Inferior parietal cortex (tissue), 1 donor: ENCODE data around the gene IFIT3.

Experiments used
- DNase-seq: peaks from one replicate; pipeline ENCODE4 v3.0.0-alpha.2; 2016; ENCODE audit errors: extremely low spot score

IFIT3 gene

DNA sequence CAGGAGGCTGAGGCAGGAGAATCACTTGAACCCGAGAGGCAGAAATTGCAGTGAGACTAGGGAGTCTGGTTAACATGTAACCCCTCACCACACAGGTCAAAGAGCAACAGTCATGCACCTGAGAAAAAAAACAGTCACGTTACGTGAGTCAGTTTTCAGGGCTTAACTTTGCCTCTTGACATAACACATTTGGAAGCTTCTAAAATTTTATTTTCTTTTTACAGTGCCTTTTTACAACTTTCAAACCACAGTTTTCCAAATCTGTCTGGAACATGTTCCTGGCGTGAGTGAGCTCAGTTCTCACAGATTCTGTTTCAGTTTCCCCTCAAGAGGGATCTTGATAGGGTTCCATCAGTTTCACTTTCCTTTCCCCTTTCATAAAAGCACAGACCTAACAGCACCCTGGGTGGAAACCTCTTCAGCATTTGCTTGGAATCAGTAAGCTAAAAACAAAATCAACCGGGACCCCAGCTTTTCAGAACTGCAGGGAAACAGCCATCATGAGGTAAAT lies 4.4 kb downstream of the IFIT3 start:
- peak; percentile 60 for DNase-seq

DNA sequence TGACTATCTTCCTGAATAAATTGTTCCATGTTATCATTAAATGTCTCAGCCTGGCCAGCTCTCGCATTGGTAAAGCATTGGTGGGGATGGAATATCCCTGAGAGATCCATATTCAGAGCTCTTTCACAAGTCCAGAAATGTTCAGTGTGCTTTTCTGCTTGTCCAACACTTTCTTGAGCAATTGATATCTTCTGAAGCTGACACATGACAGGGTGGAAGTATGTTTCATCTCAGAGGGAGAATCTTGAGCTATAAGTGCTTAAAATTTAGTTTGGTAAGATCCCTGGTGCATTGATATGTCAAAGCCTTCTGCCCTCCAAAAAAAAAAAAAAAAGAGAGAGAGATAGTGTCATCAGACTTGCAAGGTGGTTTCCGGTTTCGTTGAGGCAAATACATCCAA lies 7.4 kb downstream of the IFIT3 start:
- no peak for DNase-seq

- DNase-seq, result no peak
These were observed 8.4 kb downstream of the IFIT3 start for GRCh38 chr10:89336241-89336640.

DNA sequence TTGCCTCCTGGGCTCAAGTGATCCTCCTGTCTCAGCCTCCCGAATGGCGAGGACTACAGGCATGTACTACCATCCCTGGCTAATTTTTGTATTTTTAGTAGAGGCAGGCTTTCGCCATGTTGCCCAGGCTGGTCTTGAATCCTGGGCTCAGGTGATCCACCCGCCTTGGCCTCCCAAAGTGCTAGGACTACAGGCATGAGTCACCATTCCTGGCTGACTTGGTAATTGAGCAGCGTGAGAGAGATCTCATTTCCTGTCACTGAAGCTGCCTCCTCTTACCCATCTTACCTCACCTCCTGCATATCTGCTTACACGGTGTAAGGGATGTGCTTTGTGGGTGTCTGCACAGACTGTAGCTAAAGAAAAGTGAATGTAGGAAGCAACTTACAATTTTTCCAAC lies 9.7 kb downstream of the IFIT3 start:
- no peak for DNase-seq

DNA sequence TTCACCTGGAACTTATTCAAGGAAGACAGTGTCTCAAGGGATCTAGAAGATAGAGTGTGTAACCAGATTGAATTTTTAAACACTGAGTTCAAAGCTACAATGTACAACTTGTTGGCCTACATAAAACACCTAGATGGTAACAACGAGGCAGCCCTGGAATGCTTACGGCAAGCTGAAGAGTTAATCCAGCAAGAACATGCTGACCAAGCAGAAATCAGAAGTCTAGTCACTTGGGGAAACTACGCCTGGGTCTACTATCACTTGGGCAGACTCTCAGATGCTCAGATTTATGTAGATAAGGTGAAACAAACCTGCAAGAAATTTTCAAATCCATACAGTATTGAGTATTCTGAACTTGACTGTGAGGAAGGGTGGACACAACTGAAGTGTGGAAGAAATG lies 10.9 kb downstream of the IFIT3 start:
- DNase-seq, result no peak

DNA sequence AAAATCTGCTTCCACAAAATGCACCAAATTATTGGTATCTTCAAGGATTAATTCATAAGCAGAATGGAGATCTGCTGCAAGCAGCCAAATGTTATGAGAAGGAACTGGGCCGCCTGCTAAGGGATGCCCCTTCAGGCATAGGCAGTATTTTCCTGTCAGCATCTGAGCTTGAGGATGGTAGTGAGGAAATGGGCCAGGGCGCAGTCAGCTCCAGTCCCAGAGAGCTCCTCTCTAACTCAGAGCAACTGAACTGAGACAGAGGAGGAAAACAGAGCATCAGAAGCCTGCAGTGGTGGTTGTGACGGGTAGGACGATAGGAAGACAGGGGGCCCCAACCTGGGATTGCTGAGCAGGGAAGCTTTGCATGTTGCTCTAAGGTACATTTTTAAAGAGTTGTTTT lies 12.1 kb downstream of the IFIT3 start:
- DNase-seq, result peak; percentile 6

GRCh38 chr10:89341649-89342048 lies 13.9 kb downstream of the IFIT3 start:
- DNase-seq, result no peak

DNA sequence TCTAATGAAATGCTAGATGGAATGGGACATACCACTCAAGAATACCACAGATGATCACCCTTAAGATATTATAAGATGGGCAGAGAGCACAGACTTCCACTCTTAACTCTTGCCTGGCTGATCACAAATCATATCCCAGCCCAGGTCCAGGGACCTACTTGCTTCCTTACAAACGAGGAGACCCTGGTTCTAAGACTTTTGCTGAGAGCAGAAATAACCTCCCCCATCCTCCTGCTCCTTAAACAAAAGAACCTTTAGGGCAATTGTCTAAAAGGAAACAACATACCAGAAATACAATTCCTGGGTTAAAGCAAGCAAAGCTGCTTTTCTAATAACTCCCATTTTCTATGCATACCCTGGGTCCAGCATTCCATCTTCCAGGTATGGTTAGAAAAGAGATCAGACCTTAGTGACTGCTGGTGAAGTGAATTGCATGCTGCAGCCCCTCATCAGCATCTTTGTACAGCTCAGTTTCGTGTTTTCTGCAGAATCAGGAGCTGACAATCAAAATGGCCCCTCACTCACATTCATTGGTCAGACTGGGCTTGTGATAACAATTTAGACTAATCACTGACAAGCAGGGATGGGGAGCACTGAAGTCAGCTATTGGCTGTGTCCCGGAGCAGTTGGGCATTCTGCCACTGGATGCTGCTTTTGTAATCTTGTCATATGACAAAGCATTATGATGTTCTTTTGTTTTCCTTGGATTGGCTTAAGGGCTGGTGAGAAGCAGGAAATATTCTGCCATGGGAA lies 14.6 kb downstream of the IFIT3 start:
- peak; percentile 96 for DNase-seq

GRCh38 chr10:89343089-89343767 lies 15.4 kb downstream of the IFIT3 start:
- DNase-seq, result no peak

DNA sequence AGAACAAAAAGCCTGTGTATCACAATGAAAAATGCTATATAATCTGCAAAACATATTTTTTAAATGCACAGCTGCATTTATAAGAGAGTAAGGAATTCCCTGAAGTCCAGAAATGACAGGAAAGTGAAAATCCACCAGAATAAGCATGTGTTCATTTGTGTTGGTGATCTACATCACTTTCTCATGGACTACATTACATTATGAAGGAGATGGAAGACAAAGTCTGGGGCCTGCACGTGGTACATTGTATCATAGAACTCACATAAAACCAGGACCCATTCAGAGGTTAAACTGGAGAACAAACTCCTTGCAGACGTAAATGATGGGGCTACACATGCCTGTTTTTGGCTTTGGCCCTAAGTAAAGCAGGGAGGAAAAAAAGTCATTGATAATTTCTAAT lies 16.4 kb downstream of the IFIT3 start:
- DNase-seq, result no peak

- no peak for DNase-seq
These were observed 17.7 kb downstream of the IFIT3 start for GRCh38 chr10:89345367-89346000.

GRCh38 chr10:89346405-89347254 lies 18.8 kb downstream of the IFIT3 start:
- no peak for DNase-seq

- peak; percentile 43 for DNase-seq
These were observed 20.1 kb downstream of the IFIT3 start for GRCh38 chr10:89347701-89348457.

DNA sequence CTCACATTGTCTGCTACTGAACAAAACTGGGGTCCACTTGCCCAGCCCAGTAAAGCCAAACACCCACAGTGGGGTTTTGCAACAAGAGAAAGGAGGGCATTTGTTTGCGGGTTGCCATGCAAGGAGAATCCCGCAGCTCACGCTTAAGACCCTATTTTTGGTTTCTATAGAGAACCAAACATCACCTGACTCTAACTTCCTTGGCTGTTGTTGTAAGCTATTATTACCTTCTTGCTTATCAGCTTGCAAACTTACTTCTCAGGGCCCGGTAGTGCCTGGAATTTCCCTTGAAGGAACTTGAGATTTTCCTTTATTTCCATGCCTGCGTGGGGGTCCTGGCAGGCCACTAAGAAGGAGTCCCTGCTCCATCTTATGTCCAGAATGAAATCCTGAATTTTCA lies 20.7 kb downstream of the IFIT3 start:
- no peak for DNase-seq

DNA sequence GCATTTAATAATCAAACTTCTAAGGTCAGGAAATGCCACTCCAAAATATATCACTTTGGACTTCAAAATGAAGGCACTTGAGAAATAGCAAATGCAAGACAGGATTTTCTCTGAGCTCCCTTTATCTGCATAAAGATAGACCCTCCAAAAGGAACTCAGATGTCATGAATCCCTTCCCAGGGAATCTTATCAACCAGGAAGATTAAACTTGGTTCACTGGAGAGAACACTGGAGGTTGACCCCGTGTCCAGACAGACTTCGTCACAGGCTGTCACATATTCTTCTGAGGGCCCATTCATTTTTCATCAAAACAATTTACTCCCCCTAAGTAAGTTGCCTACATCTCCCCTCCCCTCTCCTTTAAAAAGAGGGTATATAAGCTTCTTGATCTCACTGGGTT lies 21.2 kb downstream of the IFIT3 start:
- no peak for DNase-seq

GRCh38 chr10:89350631-89351315 lies 23.0 kb downstream of the IFIT3 start:
- DNase-seq, result peak; percentile 26

- peak; percentile 30 for DNase-seq
These were observed 23.6 kb downstream of the IFIT3 start for GRCh38 chr10:89351412-89351779.

- peak; percentile 10 for DNase-seq
These were observed 24.2 kb downstream of the IFIT3 start for GRCh38 chr10:89351780-89352597.

DNA sequence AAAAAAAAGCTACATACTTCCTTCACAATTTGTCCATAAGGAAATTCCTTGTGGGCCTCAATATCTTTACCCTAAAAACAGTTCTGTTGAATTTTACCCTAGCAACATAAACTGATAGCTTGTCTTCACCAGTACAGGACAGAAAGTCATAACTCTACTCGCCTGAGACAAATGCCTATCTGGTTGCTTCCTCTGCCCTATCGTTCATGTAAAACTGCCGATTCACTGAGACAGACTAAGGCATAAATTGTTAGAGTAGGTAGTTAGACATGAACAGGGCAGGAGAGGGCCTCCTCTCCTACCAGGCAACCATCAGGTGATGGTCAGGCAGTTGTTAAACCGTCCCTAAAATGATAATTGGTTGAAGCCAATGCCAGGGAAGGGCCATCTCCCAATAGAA lies 25.0 kb downstream of the IFIT3 start:
- no peak for DNase-seq
